Tracheal epithelial cell (primary cell): ENCODE measurements around the gene PSMB5. TPM values are rescaled to one million over a fixed set of nuclear protein-coding genes. Genes with fewer than 3 reads are reported as not detected.

Experiments used
- total RNA-seq: library from RNA; depleted of rRNA; stranded (reverse); fragments of >200 nt; gene quantifications from 2 replicates; pipeline ENCODE4 v1.2.1, GENCODE V29; 2014

PSMB5 gene
- total RNA-seq, result 186 and 259 TPM in 2 replicates

GRCh38 chr14:23034498-23035302 lies at the start of gene PSMB5:
TSS of gene PSMB5 (minus strand) at chr14:23034900. CDS start at chr14:23034881, 19 bp downstream.

GRCh38 chr14:23056956-23057756 lies 22.5 kb upstream of the PSMB5 start, which contains the start of gene CDH24:
TSS of gene CDH24 (minus strand) at chr14:23057520. CDS start at chr14:23055733, 1,787 bp downstream.

GRCh38 chr14:23042162-23042965 lies 7.7 kb upstream of the PSMB5 start, which contains the start of gene PSMB11:
TSS of gene PSMB11 (plus strand) at chr14:23042212. CDS start at chr14:23042226, 14 bp downstream.

GRCh38 chr14:23009939-23010726 lies 24.6 kb downstream of the PSMB5 start, which contains the start of gene C14orf93:
TSS of gene C14orf93 (minus strand) at chr14:23010143. CDS start at chr14:22999023, 11,120 bp downstream.

GRCh38 chr14:22982477-22983245 lies 52.0 kb downstream of the PSMB5 start, which contains the start of gene AJUBA:
TSS of gene AJUBA (minus strand) at chr14:22982551. CDS start at chr14:22982266, 285 bp downstream.

Other genes with a start within 250 kb of the PSMB5 start
- gene SLC7A7, start 219.5 kb downstream of the PSMB5 start, total RNA-seq, result 0.43 and 3.1 TPM in 2 replicates
- gene MRPL52, start 205.0 kb downstream of the PSMB5 start, total RNA-seq, result 28.9 and 30.1 TPM in 2 replicates
- gene MMP14, start 198.3 kb downstream of the PSMB5 start, total RNA-seq, result 151 and 263 TPM in 2 replicates
- gene LRP10, start 163.2 kb downstream of the PSMB5 start, total RNA-seq, result 52.9 and 61.2 TPM in 2 replicates
- gene REM2, start 151.7 kb downstream of the PSMB5 start, total RNA-seq, result 0.43 TPM in 1 of 2 replicates, not detected in the other
- gene RBM23, start 115.8 kb downstream of the PSMB5 start, total RNA-seq, result 48.9 and 70.8 TPM in 2 replicates
- 80.4 and 83.9 TPM in 2 replicates for gene PRMT5, start 105.5 kb downstream of the PSMB5 start, total RNA-seq
- gene HAUS4, start 77.8 kb downstream of the PSMB5 start, total RNA-seq, result 51.6 and 150 TPM in 2 replicates
- gene AJUBA, start 52.3 kb downstream of the PSMB5 start, total RNA-seq, result 250 and 322 TPM in 2 replicates
- 13.0 and 20.5 TPM in 2 replicates for gene C14orf93, start 24.8 kb downstream of the PSMB5 start, total RNA-seq
- not detected in 2 replicates for gene PSMB11, start 7.3 kb upstream of the PSMB5 start, total RNA-seq
- gene CDH24, start 22.6 kb upstream of the PSMB5 start, total RNA-seq, result 3.4 and 4.3 TPM in 2 replicates
- gene ACIN1, start 60.2 kb upstream of the PSMB5 start, total RNA-seq, result 25.8 and 31.8 TPM in 2 replicates
- gene C14orf119, start 60.6 kb upstream of the PSMB5 start, total RNA-seq, result 27.7 and 43.1 TPM in 2 replicates
- gene CIROP, start 70.1 kb upstream of the PSMB5 start, total RNA-seq, result not detected in 2 replicates
- gene CEBPE, start 84.4 kb upstream of the PSMB5 start, total RNA-seq, result not detected in 2 replicates
- 2.4 and 5.5 TPM in 2 replicates for gene SLC7A8, start 148.8 kb upstream of the PSMB5 start, total RNA-seq
- gene RNF212B, start 203.0 kb upstream of the PSMB5 start, total RNA-seq, result not detected in 2 replicates